ENCODE data around the gene ORAI2. TPM values are rescaled to one million over a fixed set of nuclear protein-coding genes. Genes with fewer than 3 reads are reported as not detected.

The ORAI2 gene
- total RNA-seq, 4 donors from 2014 or later: 3.1 to 99.9 (median 11.0) TPM

GRCh38 chr7:102456327-102456726, 23.0 kb downstream of the ORAI2 start:
- Histone ChIP-seq H3K36me3 (peaks cover 0 to 28% (median 8%) of the 10 kb centered on the region in 4 donors), H3K4me3 (no peak overlapping the region), H3K27ac (no peak overlapping the region), H3K27me3 (no peaks in the 10 kb centered on the region), H3K9me3 (no peaks in the 10 kb centered on the region), H3K4me1 (no peaks in the 10 kb centered on the region)
- WGBS, 2 donors (ENCODE audit: low coverage in 1 of 2): 94% methylated on average over 10 of the region's 10 CpGs; no CpG with 5 or more reads in 1 of the 2 donors
- no peak for TF ChIP-seq POLR2AphosphoS5 (IDR thresholded peaks at IDR 0.05)
- no peak for TF ChIP-seq CTCF (IDR thresholded peaks at IDR 0.05)
- no peak for TF ChIP-seq EP300 (IDR thresholded peaks at IDR 0.05; ENCODE audit: low read depth)
- no peak for TF ChIP-seq POLR2A (IDR thresholded peaks at IDR 0.05)
- intact Hi-C loops (cut with DNase I; ENCODE audit: low total_unique reads) (no loop called here), in situ Hi-C loops (cut with MboI; ENCODE audit: low pct_ligation_motif_present in 1 of 4, low pct_unique_long_range_greater_than_20kb in 1 of 4, low sequenced_read_pairs in 3 of 4) (loop anchor here in 1 of 4 donors (10.0 kb wide), 1 partner anchor 52 kb away; no protein-coding TSS in a partner anchor)
- no peak for DNase-seq

- WGBS, 2 donors (ENCODE audit: low coverage in 1 of 2): 96% methylated on average over 27 of the region's 40 CpGs; no CpG with 5 or more reads in 1 of the 2 donors
- TF ChIP-seq CTCF (IDR thresholded peaks at IDR 0.05) (no peak), POLR2A (IDR thresholded peaks at IDR 0.05) (no peak), EP300 (IDR thresholded peaks at IDR 0.05; ENCODE audit: low read depth) (no peak), POLR2AphosphoS5 (IDR thresholded peaks at IDR 0.05) (no peak)
- Histone ChIP-seq H3K36me3 (peaks cover 0 to 28% (median 8%) of the 10 kb centered on the region in 4 donors), H3K27me3 (no peaks in the 10 kb centered on the region), H3K27ac (no peak overlapping the region), H3K9me3 (no peaks in the 10 kb centered on the region), H3K4me1 (no peaks in the 10 kb centered on the region), H3K4me3 (no peak overlapping the region)
- no peak for DNase-seq
- intact Hi-C loops (cut with DNase I; ENCODE audit: low total_unique reads): no loop called here
- in situ Hi-C loops (cut with MboI; ENCODE audit: low pct_ligation_motif_present in 1 of 4, low pct_unique_long_range_greater_than_20kb in 1 of 4, low sequenced_read_pairs in 3 of 4): loop anchor here in 1 of 4 donors (10.0 kb wide), 1 partner anchor 53 kb away; no protein-coding TSS in a partner anchor
Observed at GRCh38 chr7:102457352-102457924, 24.1 kb downstream of the ORAI2 start.

GRCh38 chr7:102459221-102459844, 26.0 kb downstream of the ORAI2 start:
- intact Hi-C loops (cut with DNase I; ENCODE audit: low total_unique reads) (no loop called here), in situ Hi-C loops (cut with MboI; ENCODE audit: low pct_ligation_motif_present in 1 of 4, low pct_unique_long_range_greater_than_20kb in 1 of 4, low sequenced_read_pairs in 3 of 4) (loop anchor here in 1 of 4 donors (10.0 kb wide), 1 partner anchor 55 kb away; no protein-coding TSS in a partner anchor)
- no peaks in the 10 kb centered on the region for H3K9me3 ChIP-seq
- peaks cover 7 to 10% (median 8%) of the 10 kb centered on the region in 4 donors for H3K4me1 ChIP-seq
- H3K4me3 ChIP-seq: no peak overlapping the region
- no peak overlapping the region for H3K27ac ChIP-seq
- TF ChIP-seq POLR2AphosphoS5 (IDR thresholded peaks at IDR 0.05): no peak
- no peak for TF ChIP-seq CTCF (IDR thresholded peaks at IDR 0.05)
- no peak for TF ChIP-seq EP300 (IDR thresholded peaks at IDR 0.05; ENCODE audit: low read depth)
- 94 to 95% methylated on average over 6 to 24 of the region's 24 CpGs for WGBS, 2 donors (ENCODE audit: low coverage in 1 of 2)
- no peak for DNase-seq
- peaks cover 0 to 28% (median 8%) of the 10 kb centered on the region in 4 donors for H3K36me3 ChIP-seq
- no peaks in the 10 kb centered on the region for H3K27me3 ChIP-seq

- 92% methylated on average over 8 of the region's 8 CpGs; no CpG with 5 or more reads in 1 of the 2 donors for WGBS, 2 donors (ENCODE audit: low coverage in 1 of 2)
- H3K27me3 ChIP-seq: no peaks in the 10 kb centered on the region
- no peak for DNase-seq
- H3K27ac ChIP-seq: no peak overlapping the region
- H3K36me3 ChIP-seq: peaks cover 0 to 28% (median 8%) of the 10 kb centered on the region in 4 donors
- TF ChIP-seq POLR2AphosphoS5 (IDR thresholded peaks at IDR 0.05) (no peak), POLR2A (IDR thresholded peaks at IDR 0.05) (no peak), EP300 (IDR thresholded peaks at IDR 0.05; ENCODE audit: low read depth) (no peak), CTCF (IDR thresholded peaks at IDR 0.05) (no peak)
- peaks cover 7 to 10% (median 9%) of the 10 kb centered on the region in 4 donors for H3K4me1 ChIP-seq
- no peak overlapping the region for H3K4me3 ChIP-seq
- intact Hi-C loops (cut with DNase I; ENCODE audit: low total_unique reads) (no loop called here), in situ Hi-C loops (cut with MboI; ENCODE audit: low pct_ligation_motif_present in 1 of 4, low pct_unique_long_range_greater_than_20kb in 1 of 4, low sequenced_read_pairs in 3 of 4) (loop anchor here in 1 of 4 donors (10.0 kb wide), 1 partner anchor 56 kb away; no protein-coding TSS in a partner anchor)
- no peaks in the 10 kb centered on the region for H3K9me3 ChIP-seq
Observed at GRCh38 chr7:102460467-102460866, 27.1 kb downstream of the ORAI2 start.
